Stimulated activated CD4-positive, alpha-beta T cell treated with anti-CD3 and anti-CD28 coated beads, TNF-alpha, amount 100 ng/mL, for 1 hour (primary cell): ENCODE measurements around the gene ALAS1.
A peak's percentile ranks its signal among the peaks of the same experiment; 100 is the strongest.

Experiments used
- DNase-seq, 3 donors: peaks; one replicate each; pipeline ENCODE4 v3.0.0-alpha.2; 2020; ENCODE audit warnings: low read depth in 3 of 3, low spot score in 1 of 3

ALAS1 gene

DNA sequence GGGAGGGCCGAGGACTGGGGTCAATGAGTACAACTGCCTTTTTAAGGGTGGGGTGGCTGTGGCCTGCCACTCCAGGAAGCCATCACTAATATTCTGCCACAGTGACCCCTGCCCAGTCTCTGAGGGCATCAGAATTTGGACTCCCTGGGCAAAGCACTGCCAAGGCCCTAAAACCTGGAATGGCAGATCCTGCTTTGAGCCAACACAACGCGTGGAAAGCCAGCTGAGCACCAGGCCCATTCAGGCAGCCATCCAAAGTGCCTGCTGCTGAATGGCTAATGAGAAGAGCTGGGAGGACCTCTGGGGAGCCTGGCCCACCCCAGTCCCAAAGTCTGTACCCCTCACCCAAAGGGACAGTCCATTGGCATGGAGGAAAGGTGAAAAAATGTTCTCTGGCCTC, 36.0 kb downstream of the ALAS1 start:
- DNase-seq: no peak

DNA sequence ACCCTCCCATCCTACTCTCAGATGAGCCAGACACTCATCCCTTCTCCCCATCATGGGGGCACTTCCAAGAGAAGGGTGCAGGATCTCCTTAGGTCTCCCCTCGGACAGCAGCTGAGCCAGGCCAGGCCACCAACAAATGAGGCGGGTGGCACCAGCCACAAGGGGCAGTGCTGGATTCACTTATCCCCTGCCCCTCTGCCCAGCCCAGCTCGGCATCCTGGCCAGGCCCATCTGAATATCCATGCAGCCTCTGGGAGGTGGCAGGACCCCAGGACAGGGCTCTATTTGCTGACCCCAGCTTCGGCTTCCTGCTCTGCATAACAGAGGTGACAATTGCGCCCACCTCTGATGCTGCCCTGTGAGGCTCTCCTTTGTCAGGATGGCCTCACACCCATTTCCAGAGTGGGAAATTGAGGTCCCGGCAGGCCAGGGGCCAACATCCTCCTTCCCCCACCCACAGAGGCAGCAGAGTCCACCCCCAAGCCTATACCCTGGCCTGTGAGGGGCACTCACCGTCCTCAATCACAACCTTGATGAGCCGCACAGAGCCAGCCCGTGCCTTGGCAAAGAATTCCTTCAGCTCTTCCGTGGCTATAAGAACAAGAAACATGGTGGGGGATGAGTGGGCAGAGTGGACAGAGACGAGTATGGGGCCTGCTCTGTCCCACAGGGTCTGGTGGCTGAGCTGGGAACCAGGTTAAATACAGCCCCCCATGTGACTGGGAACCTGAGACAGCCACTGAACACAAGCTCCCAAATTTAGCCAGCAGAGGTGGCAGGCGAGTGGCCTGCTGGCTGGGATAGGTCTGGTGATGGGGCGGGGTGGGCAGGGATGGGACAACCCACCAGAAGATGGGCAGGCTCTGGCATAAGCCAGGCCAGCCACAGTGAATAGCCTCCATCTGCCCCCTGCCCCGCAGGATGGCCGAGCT, 36.8 kb downstream of the ALAS1 start:
- no peak for DNase-seq

DNA sequence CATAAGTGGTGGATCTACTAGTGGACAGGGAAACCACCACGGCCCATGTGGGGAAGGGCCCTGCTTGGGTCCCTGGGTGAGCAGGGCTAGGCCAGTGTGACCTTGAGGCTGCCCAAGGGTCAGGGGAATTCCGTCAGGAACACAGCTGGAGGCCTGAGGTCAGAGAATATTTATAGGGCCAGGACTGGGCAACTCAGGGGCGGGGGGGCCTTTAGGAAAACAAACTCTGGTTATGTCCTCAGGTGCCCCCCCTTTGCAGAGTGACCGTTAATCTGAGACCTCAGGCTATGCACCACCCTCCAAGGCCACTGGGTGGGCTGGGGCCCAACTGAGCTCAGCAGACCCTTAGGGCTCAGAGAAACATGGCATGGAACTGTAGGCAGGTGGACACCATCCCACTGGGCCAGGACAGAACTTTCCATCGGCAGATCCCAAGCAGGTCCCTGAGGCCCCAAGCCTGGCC, 38.5 kb downstream of the ALAS1 start:
- no peak for DNase-seq

DNA sequence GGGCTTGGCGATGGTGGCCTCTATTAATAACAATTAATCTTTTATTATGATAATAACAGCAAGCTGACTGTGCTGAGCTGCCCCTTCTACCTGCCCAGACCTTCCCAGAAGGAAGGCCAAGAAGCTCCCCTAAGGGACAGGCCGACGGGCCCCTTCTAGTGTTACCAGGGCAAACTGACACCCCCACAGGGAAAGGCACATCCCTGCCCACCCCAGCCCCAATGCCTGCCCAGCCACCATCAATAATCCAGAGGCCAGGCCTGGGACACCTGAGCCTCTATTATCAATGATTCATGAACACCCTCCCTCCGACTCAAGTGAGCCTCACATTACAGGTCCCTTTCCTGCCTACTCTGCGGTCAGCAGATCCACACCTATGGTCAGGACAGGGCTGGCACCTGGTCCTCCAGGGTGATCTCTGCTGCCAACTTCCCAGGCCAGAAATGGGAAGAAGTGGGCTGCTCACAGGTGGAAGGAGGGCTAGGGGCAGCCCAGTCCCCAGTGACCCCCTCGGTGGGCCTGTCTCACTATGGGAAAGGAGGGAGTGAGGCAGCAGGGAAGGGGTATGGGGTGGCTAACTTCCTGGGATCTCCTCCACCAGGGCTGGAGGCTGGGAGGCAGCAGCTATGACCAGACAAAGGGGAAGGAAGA, 39.2 kb downstream of the ALAS1 start:
- DNase-seq: no peak

DNA sequence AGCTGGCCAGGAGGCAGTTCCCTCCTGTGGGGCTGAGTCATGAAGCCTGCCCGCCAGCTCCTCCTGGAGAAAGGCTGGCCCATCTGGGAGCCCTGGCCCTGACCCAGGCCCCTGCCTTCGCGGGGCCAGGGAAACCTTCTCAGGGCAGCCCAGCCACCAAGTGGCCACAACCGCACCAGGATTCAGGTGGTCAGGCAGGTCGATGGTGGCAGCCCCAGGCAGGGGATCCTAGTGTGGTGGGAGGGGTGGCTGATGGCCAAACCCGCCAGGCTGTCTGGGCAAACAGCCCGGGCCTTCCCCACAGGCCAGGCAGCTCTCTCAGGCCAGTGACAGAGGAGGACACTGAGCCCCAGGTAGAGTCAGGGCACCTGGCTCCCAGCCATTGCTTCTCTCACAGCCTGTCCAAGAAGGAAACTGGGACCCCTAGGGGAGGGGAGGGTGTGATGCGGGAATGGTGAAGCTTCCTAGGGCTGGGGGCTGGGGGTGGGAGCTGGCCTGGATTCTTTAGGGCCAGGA, 39.8 kb downstream of the ALAS1 start:
- DNase-seq: no peak

DNA sequence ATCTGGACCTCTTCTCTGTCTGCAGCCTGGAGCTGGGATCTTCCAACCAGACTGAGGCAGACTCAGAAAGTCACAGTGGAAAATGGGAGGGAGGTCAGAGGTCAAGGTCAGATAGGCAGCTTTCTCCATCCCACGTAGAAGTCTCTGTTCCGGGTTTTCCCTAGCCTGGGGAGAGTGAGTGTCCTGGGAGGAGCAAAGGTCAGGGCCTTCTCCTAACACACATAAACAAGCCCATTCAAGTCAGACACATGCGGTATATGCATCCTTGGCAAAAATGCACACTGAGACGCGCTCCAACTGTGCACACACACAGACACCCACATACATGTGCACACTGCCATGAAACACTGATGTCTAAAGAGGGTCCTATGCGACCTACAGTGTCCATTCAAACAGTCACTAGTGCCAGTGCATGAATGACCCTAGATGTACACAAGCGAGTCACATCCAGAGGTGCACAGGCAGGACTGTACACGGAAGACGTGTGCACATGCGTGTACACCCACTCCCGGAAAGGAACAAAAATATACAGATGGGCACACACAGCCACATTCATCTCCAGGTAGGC, 40.3 kb downstream of the ALAS1 start:
- no peak for DNase-seq

DNA sequence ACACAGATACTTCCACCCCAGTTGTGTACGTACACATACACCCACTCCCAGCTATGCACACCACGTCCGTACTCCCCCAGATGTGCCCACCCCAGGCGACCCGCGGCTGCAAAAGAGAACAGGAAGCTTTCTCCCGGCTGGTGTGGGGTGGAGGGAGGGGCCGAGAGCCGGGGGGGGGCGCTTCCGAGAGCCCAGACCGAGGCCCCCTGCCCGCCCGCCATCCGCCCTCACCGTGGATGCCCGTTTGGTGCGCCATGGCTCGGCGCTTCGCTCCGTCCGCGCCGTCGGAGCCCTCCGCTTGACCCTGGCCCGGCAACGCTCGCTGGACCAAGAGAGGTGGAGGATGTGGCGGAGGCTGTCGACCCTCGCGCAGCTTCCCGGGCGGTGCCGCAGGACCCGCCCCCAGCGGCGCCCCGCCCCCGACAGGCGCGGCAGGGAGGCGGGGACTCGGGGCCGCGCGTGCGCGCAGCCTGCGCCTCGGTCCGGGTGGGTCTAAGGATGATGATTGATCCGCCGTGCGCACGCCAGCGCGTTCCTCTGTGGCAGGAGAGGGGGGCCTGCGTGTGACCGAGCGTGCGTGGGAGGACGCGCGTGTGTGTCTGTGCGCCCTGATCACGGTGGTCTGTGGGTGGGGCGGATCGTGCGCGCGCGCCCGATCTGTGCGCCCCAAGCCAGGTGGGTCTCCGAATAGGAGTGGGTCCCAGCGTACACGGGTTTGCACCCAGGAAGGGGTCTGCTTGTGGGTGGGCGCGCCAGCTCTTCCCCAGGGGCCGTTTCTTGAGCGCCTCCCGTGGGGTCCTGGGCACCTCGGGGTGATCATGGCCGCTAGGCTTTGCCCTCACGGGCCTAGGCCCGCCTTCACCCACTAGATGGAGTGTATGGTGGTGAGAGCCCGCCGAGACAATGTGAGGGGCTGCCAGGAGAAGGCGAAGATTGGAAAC, 41.1 kb downstream of the ALAS1 start, which contains the start of gene TWF2:
Gene TWF2 (minus strand): TSS at position 398 of the 941 bp plus-strand sequence. CDS start 142 bp downstream, at position 256.
- peak; percentile 62 to 80 (median 75) for DNase-seq

DNA sequence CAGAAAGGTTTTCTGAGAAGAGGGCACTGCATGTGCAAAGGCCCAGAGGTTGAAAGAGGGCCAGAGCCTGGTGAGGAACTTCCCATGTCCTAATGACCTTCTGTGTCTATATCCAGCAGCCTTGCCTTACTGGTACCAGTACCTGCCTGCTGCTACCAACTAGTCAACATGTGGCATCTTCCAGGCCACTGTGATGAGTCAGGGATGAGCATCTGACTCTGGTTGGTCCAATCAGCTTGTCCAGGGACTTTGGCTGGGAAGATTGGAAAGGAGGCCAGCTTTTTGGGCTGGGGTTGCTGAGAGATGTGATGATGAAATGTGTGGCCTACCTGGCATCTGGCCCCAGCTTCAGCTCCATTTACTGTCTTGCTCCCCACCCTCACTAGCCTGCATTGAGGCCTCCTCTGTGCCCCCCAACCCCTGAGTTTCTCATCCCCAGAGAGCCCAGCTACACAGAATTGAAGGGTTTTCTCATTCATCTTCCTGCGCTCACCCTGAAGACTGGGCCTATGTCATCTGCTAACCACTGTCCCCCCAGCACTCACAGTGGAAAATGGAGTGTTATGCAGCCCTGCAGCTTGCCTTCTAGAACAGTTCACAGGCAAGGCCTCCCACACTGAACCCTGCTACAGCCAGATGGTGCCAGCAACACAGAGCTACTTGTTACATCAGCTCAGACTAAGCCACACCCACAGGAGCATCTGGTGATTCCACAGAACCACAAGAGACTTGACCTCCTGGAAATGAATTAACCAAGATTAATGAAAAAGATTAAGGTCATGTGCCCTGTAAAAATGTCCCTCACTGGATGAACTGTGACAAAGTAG, 42.3 kb downstream of the ALAS1 start:
- DNase-seq: no peak

DNA sequence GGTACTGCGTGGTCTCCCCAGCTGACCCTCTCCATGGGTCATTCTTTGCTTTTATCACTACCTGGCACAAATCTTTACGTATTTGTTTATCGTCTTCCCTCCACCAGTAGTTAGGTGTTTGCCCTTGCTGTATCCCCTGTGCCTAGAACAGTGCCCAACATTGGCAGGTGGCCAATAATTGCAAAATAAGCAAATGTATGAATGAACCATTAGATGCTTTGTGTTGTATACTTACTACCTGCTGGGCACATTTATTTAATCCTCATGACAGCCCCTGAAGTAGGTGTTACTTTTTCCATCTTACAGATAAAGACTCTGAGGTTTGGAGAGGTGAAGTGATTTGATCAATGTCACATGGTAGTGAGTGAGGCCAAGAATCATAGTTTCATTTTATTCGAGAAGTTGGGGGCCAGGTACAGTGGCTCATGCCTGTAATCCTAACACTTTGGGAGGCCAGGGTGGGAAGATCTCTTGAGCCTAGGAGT, 43.0 kb downstream of the ALAS1 start:
- no peak for DNase-seq

DNA sequence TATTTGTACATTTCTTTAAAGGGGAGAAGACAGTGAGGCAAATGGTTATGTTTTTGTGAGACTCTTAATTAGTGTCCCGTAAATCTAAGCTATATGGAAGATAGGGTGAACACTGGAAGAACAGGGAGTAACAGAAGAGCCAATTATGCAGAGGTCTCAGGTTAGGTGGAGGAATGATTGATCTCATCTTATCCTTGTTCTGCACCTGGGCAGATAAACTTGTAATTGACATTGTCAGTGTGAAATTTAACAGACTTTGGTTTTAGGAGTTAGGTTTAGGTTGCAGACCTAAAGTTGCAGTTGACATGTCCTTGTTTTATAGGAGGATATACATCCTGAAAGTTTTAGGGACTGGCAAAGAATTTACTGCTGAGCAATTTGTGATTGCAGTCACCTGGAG, 44.1 kb downstream of the ALAS1 start:
- DNase-seq: no peak

DNA sequence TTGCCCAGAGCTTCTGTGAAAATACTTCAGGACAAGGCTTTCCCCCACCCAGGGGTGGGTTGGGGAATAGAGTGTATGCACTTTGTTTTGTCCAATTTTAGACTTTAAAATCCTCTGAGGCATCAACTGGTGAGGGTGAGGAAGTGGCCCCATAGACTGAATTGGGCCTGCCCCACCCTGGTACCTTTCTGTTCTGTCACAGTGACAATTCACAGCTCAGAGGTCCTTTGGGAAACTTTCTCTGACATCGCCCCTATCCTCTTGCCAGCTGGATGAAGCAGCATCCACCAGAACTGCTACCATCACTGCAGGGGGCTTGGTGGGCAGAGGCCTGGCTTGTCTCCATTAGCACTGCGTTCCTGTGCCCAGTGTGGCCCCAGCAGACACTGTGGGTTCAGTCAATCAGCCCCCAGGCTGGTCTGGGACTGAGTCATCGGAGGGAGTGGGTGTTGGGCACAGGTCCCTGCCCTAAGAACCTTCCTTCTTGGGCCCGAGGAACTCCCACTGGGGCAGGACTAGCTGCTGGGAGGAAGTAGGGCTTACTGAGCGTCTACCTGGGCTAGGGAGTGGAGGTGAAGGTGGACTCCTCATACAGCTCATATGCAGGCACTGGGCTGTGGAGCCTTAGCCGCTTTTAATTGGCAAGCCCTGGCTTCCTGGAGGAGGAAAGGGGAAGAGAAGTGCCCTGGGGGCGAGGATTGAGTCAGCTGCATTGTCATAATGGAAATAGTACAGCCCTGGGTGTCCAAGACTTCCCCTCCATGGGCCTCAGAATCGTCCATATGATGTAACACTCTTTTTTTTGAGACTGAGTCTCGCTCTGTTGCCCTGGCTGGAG, 46.0 kb downstream of the ALAS1 start:
- no peak for DNase-seq

DNA sequence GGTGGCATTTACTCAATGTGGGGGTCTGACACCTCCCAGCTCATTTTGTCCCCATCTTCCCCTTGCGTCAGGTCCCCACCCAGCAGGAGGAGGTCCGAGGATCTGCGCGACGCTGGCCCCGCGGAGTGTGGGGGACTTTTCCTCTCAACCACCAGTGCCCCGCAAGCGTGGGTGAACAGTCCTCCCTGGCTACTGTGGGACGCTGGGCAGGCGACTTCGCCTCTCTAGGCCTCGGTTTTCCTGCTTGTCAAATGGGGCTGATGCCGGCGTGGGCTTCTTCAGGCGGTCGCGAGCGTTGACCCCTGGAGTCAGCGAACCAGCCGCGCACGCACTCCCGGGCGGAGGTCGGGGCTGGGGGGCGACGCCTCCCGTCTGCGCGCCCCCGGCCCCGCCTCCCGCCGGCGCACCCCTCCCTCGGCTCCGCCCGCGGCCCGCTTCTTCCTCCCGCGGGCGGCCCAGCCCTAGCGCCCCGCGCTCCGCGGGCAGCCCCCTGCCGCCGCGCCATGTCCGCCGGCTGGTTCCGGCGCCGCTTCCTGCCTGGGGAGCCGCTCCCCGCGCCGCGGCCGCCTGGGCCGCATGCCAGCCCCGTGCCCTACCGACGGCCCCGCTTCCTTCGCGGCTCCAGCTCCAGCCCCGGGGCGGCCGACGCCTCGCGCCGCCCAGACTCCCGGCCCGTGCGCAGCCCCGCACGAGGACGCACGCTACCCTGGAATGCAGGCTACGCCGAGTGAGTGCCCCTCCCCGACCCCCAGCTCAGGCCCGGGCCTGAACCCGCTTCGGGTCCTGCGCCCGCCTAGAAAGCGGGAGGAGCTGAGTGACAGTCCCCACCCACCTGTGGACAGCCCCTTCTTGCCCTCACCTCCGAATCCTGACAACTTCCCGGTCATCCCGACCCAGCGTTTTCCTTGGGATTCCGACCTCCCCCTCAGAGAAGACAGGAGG, 47.6 kb downstream of the ALAS1 start, which contains the start of gene PPM1M:
Gene PPM1M (plus strand): TSS at position 438 of the 942 bp plus-strand sequence. CDS start 66 bp downstream, at position 504.
- DNase-seq: peak in 1 of 3 donors; percentile 48

DNA sequence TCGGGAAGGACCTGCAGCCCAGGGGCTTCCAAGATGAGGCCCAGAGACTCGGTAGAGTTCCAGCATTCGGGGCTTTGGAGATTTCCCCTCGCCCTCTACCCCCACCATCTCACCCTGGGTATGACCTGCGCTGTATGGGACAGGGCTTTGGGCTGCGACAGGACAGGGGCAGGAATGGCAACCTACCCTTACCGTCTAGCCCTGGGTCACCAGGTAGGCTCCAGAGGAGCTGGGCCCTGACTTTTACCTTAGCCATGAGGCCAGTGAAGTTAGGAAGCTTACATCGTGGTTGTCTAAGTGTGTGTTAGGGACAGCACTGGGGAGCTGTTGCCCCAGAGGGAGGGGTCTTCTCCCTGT, 48.3 kb downstream of the ALAS1 start:
- no peak for DNase-seq

DNA sequence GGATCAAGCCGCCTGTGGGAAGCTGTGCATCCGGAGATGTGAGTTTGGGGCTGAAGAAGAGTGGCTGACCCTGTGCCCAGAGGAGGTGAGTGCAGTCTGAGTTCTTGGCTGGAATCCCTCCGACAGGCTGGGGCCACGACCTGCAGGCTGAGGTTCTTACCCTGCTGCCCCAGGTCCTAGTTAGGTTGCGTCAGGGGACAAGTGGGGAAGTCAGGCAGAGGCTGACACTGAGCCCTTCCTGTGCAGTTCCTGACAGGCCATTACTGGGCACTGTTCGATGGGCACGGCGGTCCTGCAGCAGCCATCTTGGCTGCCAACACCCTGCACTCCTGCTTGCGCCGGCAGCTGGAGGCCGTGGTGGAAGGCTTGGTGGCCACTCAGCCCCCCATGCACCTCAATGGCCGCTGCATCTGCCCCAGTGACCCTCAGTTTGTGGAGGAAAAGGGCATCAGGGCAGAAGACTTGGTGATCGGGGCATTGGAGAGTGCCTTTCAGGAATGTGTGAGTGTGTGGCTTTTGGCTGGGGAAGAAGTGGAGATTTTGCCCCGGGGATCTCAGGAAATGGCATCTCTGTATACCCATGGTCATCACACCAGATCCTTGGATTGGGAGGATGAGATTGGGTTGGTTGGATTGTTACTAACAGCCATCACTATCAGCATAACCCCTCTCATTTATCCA, 48.9 kb downstream of the ALAS1 start:
- no peak for DNase-seq

DNA sequence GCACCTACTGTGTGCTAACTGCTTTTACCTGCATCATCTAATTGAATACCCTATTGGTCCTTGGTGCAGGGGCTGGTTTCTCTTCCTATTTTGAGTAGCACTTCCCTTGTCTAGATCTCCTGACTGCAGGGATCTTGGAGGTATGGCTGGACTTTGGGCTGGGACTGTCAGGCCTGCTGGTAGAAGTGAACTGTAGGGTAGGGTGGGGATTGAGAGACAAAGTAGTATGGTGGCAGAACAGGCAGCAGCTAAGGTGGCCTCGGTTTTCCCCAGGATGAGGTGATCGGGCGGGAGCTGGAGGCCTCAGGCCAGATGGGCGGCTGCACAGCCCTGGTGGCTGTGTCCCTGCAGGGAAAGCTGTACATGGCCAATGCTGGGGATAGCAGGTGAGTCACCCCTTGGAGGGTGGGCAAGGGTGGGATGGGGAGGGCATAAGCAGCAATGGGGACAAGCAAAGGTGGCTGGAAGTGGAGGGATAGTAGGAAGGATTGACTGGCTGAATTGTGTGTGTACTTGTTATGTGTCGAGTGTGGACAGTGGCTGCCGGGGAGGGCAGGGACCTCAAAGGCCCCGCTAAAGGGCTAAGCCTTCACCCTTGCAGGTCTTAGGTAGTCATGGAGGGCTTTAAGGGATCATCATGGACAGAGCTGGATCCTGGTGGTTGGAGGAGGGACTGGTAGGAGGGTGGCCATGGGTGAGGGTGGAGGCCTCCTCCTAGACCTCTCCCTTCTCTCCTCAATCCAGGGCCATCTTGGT, 49.6 kb downstream of the ALAS1 start:
- DNase-seq: no peak

DNA sequence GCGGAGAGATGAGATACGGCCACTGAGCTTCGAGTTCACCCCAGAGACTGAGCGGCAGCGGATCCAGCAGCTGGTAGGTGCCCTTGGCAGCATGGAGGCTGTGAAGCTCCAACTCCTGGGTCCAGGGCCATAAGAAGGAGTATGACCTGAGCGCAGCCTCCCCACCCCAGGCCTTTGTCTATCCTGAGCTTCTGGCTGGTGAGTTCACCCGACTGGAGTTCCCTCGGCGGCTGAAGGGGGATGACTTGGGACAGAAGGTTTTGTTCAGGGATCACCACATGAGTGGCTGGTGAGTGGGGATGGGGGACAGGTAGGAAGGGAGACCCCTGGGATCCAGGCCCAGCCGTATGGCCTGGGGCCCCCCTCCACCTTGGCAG, 50.2 kb downstream of the ALAS1 start:
- DNase-seq: no peak
